ENCODE measurements around the gene CCRL2.
"Not testable (repeated sequence)": the region's sequence is repeated elsewhere in the genome, so short reads cannot be mapped to it uniquely, and the experiment has no call there.

DNA sequence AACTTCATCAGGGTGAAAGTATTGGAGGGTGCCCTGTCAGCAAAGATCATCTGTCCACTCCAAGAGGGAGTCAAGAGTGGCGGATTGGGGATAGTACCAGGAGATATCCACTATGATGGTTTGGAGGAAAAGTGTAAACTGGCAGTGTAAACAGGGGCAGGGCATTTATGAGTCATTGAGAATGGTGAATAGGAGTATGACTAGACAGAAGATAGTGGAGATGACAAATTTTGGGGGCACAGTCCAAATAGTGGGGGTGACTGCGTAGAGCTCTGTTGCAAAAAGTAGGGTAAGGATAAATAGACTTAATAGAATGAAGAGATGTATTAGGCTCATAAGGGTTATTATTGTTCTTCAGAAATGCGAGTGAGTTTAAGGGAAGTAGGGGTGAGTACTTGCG, 18.2 kb upstream of the CCRL2 start:
- TF ChIP-seq, protein P1, sequence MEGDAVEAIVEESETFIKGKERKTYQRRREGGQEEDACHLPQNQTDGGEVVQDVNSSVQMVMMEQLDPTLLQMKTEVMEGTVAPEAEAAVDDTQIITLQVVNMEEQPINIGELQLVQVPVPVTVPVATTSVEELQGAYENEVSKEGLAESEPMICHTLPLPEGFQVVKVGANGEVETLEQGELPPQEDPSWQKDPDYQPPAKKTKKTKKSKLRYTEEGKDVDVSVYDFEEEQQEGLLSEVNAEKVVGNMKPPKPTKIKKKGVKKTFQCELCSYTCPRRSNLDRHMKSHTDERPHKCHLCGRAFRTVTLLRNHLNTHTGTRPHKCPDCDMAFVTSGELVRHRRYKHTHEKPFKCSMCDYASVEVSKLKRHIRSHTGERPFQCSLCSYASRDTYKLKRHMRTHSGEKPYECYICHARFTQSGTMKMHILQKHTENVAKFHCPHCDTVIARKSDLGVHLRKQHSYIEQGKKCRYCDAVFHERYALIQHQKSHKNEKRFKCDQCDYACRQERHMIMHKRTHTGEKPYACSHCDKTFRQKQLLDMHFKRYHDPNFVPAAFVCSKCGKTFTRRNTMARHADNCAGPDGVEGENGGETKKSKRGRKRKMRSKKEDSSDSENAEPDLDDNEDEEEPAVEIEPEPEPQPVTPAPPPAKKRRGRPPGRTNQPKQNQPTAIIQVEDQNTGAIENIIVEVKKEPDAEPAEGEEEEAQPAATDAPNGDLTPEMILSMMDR (conservative IDR thresholded peaks at IDR 0.05) = not testable (repeated sequence)
- not testable (repeated sequence) for TF ChIP-seq ZFX (IDR thresholded peaks at IDR 0.05)

Data from C4-2B (cell line).